HFFc6 (cell line): ENCODE results near the gene STEAP3. TPM values are rescaled to one million over a fixed set of nuclear protein-coding genes. Genes with fewer than 3 reads are reported as not detected.

Experiments used
- DNase-seq: peaks from one replicate; pipeline ENCODE4 v3.0.0-alpha.2; 2018
- H3K27ac Mint-ChIP-seq: 2 replicates; pipeline ENCODE4 v1.8.0; 2020; ENCODE audit warnings: mild to moderate bottlenecking, mixed read lengths
- H3K27me3 Mint-ChIP-seq: 2 replicates; pipeline ENCODE4 v1.8.0; 2021; ENCODE audit warnings: mild to moderate bottlenecking, moderate library complexity, mixed read lengths; ENCODE audit not compliant: insufficient read depth
- H3K36me3 Mint-ChIP-seq: 2 replicates; pipeline ENCODE4 v1.8.0; 2021; ENCODE audit warnings: low read depth, mixed read lengths
- H3K4me1 Mint-ChIP-seq: 2 replicates; pipeline ENCODE4 v1.8.0; 2020; ENCODE audit warnings: low read depth, mixed read lengths
- H3K4me3 Mint-ChIP-seq: 2 replicates; pipeline ENCODE4 v1.8.0; 2020; ENCODE audit warnings: mild to moderate bottlenecking, moderate library complexity, mixed read lengths
- H3K9me3 Mint-ChIP-seq: 2 replicates; pipeline ENCODE4 v1.8.0; 2020; ENCODE audit warnings: mild to moderate bottlenecking, mixed read lengths
- long read RNA-seq: library from polyadenylated mRNA; unstranded; transcript quantifications from one replicate; pipeline ENCODE4 v2.0.0, GENCODE V29; 2019
- total RNA-seq, 6 experiments: library from RNA; stranded (reverse); fragmentation: NEBNext Ultra II Directional; extraction: Animal tissue kit (Norgen Biotek cat#: 25700); gene quantifications; 2 replicates in 1 of 6; 3 replicates in 5 of 6; pipeline ENCODE4 v1.2.3, GENCODE V29; 2021
- TF ChIP-seq, protein P1 (sequence below): fragments of 200-600 bp; sonication (generic); IDR thresholded peaks from 2 replicates; pipeline ENCODE4 v1.5.0; 2021; ENCODE audit warnings: antibody characterized with exemption, mild to moderate bottlenecking

The STEAP3 gene
- 10 to 100 TPM; 20.7 to 37.3 (median 30.9) TPM for total RNA-seq
- long read RNA-seq, full-length matches to known transcripts = 15 of 26 reads
- long read RNA-seq, partial matches to known transcripts = 8 of 26 reads
- long read RNA-seq, other reads (novel, unspliced or antisense) = 3 of 26 reads

DNA sequence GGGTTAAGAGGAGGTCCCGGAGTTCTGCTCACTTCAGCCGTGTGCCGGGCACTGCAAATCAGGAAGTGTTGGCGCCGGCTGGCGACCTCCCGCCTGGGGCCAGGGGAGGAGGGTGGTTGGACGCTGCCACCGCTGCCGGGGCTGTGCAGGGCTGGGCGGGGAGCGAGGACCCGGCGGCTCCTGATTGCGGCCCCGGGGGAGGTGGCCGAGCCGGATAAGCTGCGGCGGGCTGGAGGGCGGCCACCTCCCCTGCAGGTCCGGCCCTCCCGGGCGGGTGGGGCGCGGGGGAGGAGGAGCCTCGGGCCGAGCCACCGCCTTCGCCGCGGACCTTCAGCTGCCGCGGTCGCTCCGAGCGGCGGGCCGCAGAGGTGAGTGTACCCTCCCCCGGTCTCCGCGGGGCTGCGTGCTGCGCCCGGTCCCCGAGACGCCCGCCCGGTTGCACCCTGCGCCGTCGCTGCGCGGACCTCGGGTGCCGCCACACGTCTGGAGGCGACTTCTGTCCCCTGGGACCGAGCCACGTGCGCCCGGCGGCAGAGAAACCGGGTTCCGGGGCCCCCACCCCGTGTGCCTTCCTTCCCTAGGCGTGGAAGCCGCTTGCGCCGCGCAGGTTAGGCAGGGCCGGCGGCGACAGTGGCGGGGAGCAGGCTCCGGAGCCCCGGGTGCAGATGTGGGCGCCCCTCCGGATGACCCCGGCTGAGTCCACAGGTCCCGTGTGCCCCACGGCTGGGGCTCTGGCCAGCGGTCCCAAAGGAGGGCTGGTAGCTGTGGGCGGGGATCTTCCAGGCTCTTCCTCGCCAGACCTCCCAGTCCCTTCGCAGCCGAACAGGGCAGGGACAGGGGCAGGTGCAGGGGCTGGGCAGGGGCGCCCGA is at the start of gene STEAP3:
STEAP3 (plus strand) TSS at position 314 of the 870 bp plus-strand sequence. CDS start 7,179 bp downstream, outside the sequence.
- Mint-ChIP-seq H3K27ac (no peak within 1 kb of the TSS), H3K4me1 (peaks cover 30% of the 10 kb centered on the region)
- peak; percentile 17 for DNase-seq

DNA sequence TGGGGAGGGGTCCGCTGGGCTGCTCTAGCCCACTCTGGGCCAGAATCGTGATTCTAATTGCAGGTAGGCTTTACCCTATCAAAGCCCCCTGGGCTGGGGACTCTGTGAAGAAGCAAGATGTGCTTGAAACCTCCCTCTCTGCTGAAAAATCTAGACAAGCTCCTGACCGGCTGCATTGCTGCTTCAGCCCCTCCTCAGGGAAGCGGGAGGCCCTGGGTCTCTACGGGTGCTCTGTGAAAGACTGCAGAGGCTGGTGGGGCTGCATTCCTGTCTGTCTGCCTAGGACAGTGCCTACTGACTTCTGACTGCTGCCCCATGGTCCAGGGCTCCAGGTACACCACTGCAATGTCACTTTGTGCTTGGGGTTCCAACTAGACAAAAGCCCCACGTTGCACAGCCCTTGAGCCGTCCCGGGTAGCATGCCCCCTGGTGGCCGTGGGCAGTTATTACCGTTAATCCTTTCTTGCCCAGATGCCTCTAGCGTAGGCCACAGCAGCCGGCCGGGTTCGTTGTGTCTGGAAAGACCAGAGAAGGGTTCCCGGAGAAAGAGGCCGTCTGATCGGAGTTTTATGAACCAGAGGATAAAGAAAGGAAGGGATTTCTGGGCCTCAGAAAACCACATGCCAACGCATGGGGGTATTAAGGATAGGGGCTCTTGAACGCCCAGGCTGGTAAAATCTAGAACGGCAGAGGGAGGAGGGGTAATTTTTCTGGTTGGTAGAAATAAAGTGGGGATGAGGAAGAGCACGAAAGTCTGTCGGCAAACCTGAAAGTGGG is 49.2 kb upstream of the STEAP3 start:
- Mint-ChIP-seq H3K4me3 (no peak overlapping the region), H3K27ac (no peak overlapping the region), H3K9me3 (no peaks in the 10 kb centered on the region), H3K4me1 (peaks cover 7% of the 10 kb centered on the region; the same call in 1 of the 2 replicates), H3K36me3 (no peaks in the 10 kb centered on the region), H3K27me3 (peaks cover 19% of the 10 kb centered on the region)
- TF ChIP-seq, protein P1, sequence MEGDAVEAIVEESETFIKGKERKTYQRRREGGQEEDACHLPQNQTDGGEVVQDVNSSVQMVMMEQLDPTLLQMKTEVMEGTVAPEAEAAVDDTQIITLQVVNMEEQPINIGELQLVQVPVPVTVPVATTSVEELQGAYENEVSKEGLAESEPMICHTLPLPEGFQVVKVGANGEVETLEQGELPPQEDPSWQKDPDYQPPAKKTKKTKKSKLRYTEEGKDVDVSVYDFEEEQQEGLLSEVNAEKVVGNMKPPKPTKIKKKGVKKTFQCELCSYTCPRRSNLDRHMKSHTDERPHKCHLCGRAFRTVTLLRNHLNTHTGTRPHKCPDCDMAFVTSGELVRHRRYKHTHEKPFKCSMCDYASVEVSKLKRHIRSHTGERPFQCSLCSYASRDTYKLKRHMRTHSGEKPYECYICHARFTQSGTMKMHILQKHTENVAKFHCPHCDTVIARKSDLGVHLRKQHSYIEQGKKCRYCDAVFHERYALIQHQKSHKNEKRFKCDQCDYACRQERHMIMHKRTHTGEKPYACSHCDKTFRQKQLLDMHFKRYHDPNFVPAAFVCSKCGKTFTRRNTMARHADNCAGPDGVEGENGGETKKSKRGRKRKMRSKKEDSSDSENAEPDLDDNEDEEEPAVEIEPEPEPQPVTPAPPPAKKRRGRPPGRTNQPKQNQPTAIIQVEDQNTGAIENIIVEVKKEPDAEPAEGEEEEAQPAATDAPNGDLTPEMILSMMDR = peak; percentile 94
- no peak for DNase-seq

More for the DNA sequence above, at the start of gene STEAP3:
- H3K27me3 Mint-ChIP-seq = peaks cover 11% of the 10 kb centered on the region
- H3K36me3 Mint-ChIP-seq = no peaks in the 10 kb centered on the region
- TF ChIP-seq, protein P1 = no peak
- H3K9me3 Mint-ChIP-seq = no peaks in the 10 kb centered on the region
- peak within 1 kb of the TSS; percentile 80 for H3K4me3 Mint-ChIP-seq

GRCh38 chr2:119174993-119175347 is 48.7 kb upstream of the STEAP3 start:
- DNase-seq = no peak
- no peak overlapping the region for H3K27ac Mint-ChIP-seq

GRCh38 chr2:119175517-119175916 is 48.1 kb upstream of the STEAP3 start:
- DNase-seq = no peak
- H3K27ac Mint-ChIP-seq = no peak overlapping the region
- no peak overlapping the region for H3K4me3 Mint-ChIP-seq
- H3K27me3 Mint-ChIP-seq = peaks cover 12% of the 10 kb centered on the region
- peaks cover 15% of the 10 kb centered on the region for H3K4me1 Mint-ChIP-seq
- no peaks in the 10 kb centered on the region for H3K9me3 Mint-ChIP-seq
- TF ChIP-seq, protein P1 = no peak
- no peaks in the 10 kb centered on the region for H3K36me3 Mint-ChIP-seq

More at GRCh38 chr2:119174993-119175347, 48.7 kb upstream of the STEAP3 start:
- no peaks in the 10 kb centered on the region for H3K36me3 Mint-ChIP-seq
- TF ChIP-seq, protein P1 = no peak
- no peak overlapping the region for H3K4me3 Mint-ChIP-seq
- H3K9me3 Mint-ChIP-seq = no peaks in the 10 kb centered on the region
- peaks cover 13% of the 10 kb centered on the region for H3K4me1 Mint-ChIP-seq
- peaks cover 14% of the 10 kb centered on the region for H3K27me3 Mint-ChIP-seq

- H3K36me3 Mint-ChIP-seq = no peaks in the 10 kb centered on the region
- no peak overlapping the region for H3K27ac Mint-ChIP-seq
- no peak overlapping the region for H3K4me3 Mint-ChIP-seq
- H3K9me3 Mint-ChIP-seq = no peaks in the 10 kb centered on the region
- peaks cover 8% of the 10 kb centered on the region for H3K27me3 Mint-ChIP-seq
- TF ChIP-seq, protein P1 = no peak
- H3K4me1 Mint-ChIP-seq = peaks cover 15% of the 10 kb centered on the region
- DNase-seq = no peak
These were observed 46.3 kb upstream of the STEAP3 start for GRCh38 chr2:119177171-119177837.
